ENCODE data around the gene CFAP65.

The CFAP65 gene

GRCh38 chr2:218963601-218964000 is 77.7 kb downstream of the CFAP65 start:
- no peak for DNase-seq (ENCODE audit: low read depth, low spot score)

GRCh38 chr2:218962859-218963492 is 78.3 kb downstream of the CFAP65 start:
- DNase-seq (ENCODE audit: low read depth, low spot score) = peak; percentile 92

- no peak for DNase-seq (ENCODE audit: low read depth, low spot score)
Observed at GRCh38 chr2:218961651-218962570, 79.4 kb downstream of the CFAP65 start.

GRCh38 chr2:218961229-218961628 is 80.1 kb downstream of the CFAP65 start:
- DNase-seq (ENCODE audit: low read depth, low spot score) = no peak

- no peak for DNase-seq (ENCODE audit: low read depth, low spot score)
Observed at GRCh38 chr2:218960309-218961165, 80.8 kb downstream of the CFAP65 start.

- no peak for DNase-seq (ENCODE audit: low read depth, low spot score)
Observed at GRCh38 chr2:218959761-218960308, 81.5 kb downstream of the CFAP65 start.

- no peak for DNase-seq (ENCODE audit: low read depth, low spot score)
Observed at GRCh38 chr2:218959141-218959731, 82.1 kb downstream of the CFAP65 start, which contains the start of gene CDK5R2. CDK5R2 (plus strand) TSS chr2:218959666; CDS start chr2:218959821, 155 bp downstream.

GRCh38 chr2:218958276-218958675 is 83.0 kb downstream of the CFAP65 start:
- no peak for DNase-seq (ENCODE audit: low read depth, low spot score)

GRCh38 chr2:218957671-218958070 is 83.6 kb downstream of the CFAP65 start:
- no peak for DNase-seq (ENCODE audit: low read depth, low spot score)

- DNase-seq (ENCODE audit: low read depth, low spot score) = no peak
Observed at GRCh38 chr2:218956039-218956438, 85.3 kb downstream of the CFAP65 start.

- no peak for DNase-seq (ENCODE audit: low read depth, low spot score)
Observed at GRCh38 chr2:218954541-218955300, 86.6 kb downstream of the CFAP65 start.

GRCh38 chr2:218953366-218953954 is 87.9 kb downstream of the CFAP65 start:
- DNase-seq (ENCODE audit: low read depth, low spot score) = no peak
